GM23338 (cell line): Measurements from ENCODE around the gene GFAP.

ENCODE experiments used
- CREB1 ChIP-seq: fragments of 250-450 bp; sonication (Bioruptor Pico); IDR thresholded peaks from 2 replicates; pipeline ENCODE4 v1.5.0; 2020; ENCODE audit warnings: low read depth, mild to moderate bottlenecking, moderate library complexity
- CTCF ChIP-seq, 2 experiments: fragments of 200-600 bp in 1 of 2; sonication (generic) in 1 of 2; conservative IDR thresholded peaks; 2 replicates each; pipeline versions ENCODE4 v1.5.1 to v1.6.1; 2016 to 2017; ENCODE audit warnings: antibody characterized with exemption in 2 of 2, low read depth in 2 of 2, mild to moderate bottlenecking in 2 of 2, moderate library complexity in 1 of 2
- EZH2 ChIP-seq: fragments of 200-600 bp; sonication (generic); IDR thresholded peaks from one replicate; pipeline ENCODE4 v1.8.0; 2017; ENCODE audit warnings: antibody characterized with exemption, mild to moderate bottlenecking, low read depth; ENCODE audit not compliant: unreplicated experiment
- EZH2phosphoT487 ChIP-seq: fragments of 200-600 bp; sonication (generic); IDR thresholded peaks from one replicate; pipeline ENCODE4 v1.8.1; 2018; ENCODE audit warnings: antibody characterized with exemption; ENCODE audit not compliant: unreplicated experiment
- JUNB ChIP-seq: IDR thresholded peaks from one replicate; pipeline ENCODE4 v1.6.1; 2016; ENCODE audit warnings: antibody characterized with exemption; ENCODE audit not compliant: unreplicated experiment
- NANOG ChIP-seq: IDR thresholded peaks from 2 replicates; pipeline ENCODE4 v1.6.1; 2016; ENCODE audit warnings: antibody characterized with exemption, borderline replicate concordance
- POLR2AphosphoS5 ChIP-seq: IDR thresholded peaks from 2 replicates; pipeline ENCODE4 v1.6.1; 2016; ENCODE audit warnings: antibody characterized with exemption, low read depth
- STAT1 ChIP-seq: IDR thresholded peaks from one replicate; pipeline ENCODE4 v1.6.1; 2016; ENCODE audit warnings: antibody characterized with exemption; ENCODE audit not compliant: unreplicated experiment
- ZNF331 ChIP-seq: fragments of 250-450 bp; sonication (Bioruptor Pico); IDR thresholded peaks from 2 replicates; pipeline ENCODE4 v1.5.0; 2020; ENCODE audit warnings: low read depth, mild to moderate bottlenecking, moderate library complexity
- TF ChIP-seq, protein P1 (sequence below): IDR thresholded peaks from one replicate; pipeline ENCODE4 v1.6.1; 2018; ENCODE audit warnings: antibody characterized with exemption; ENCODE audit not compliant: unreplicated experiment

DNA sequence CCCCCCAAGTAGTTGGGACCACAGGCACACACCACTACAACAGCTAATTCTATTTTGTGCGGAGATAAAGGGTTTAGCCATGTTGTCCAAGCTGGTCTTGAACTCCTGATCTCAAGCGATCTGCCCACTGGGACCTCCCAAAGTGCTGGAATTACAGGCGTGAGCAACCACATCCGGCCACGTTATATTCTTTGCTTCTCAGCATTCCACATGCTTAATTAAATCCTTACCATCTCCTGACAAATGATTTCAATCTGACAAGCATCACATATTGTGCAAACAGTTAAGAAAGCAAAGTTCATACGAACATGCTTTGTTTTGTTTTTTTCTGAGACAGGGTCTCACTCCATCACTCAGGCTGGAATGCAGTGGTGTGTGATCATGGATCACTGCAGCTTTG, 49.4 kb downstream of the GFAP start:
- TF ChIP-seq CTCF (conservative IDR thresholded peaks at IDR 0.05; ENCODE audit: low read depth in 2 of 2) (no peak), EZH2 (no peak), EZH2phosphoT487 (no peak), POLR2AphosphoS5 (no peak), CREB1 (CRISPR knock-in tag) (no peak), ZNF331 (no peak), JUNB (no peak), NANOG (no peak), STAT1 (no peak)
- TF ChIP-seq, protein P1, sequence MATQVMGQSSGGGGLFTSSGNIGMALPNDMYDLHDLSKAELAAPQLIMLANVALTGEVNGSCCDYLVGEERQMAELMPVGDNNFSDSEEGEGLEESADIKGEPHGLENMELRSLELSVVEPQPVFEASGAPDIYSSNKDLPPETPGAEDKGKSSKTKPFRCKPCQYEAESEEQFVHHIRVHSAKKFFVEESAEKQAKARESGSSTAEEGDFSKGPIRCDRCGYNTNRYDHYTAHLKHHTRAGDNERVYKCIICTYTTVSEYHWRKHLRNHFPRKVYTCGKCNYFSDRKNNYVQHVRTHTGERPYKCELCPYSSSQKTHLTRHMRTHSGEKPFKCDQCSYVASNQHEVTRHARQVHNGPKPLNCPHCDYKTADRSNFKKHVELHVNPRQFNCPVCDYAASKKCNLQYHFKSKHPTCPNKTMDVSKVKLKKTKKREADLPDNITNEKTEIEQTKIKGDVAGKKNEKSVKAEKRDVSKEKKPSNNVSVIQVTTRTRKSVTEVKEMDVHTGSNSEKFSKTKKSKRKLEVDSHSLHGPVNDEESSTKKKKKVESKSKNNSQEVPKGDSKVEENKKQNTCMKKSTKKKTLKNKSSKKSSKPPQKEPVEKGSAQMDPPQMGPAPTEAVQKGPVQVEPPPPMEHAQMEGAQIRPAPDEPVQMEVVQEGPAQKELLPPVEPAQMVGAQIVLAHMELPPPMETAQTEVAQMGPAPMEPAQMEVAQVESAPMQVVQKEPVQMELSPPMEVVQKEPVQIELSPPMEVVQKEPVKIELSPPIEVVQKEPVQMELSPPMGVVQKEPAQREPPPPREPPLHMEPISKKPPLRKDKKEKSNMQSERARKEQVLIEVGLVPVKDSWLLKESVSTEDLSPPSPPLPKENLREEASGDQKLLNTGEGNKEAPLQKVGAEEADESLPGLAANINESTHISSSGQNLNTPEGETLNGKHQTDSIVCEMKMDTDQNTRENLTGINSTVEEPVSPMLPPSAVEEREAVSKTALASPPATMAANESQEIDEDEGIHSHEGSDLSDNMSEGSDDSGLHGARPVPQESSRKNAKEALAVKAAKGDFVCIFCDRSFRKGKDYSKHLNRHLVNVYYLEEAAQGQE = no peak
